Lower leg skin (tissue), 3 donors: ENCODE measurements around the gene SDK1.

Experiments used
- CTCF ChIP-seq, 3 donors: fragments of 450-650 bp; IDR thresholded peaks; one replicate each; pipeline ENCODE4 v1.5.1; 2016; ENCODE audit warnings: antibody characterized with exemption in 3 of 3, mild to moderate bottlenecking in 3 of 3, moderate library complexity in 2 of 3
- POLR2A ChIP-seq, 2 donors: fragments of 450-650 bp; IDR thresholded peaks; one replicate each; pipeline ENCODE4 v1.6.1; 2016 to 2017; ENCODE audit warnings: antibody characterized with exemption in 2 of 2, mild to moderate bottlenecking in 1 of 2, moderate library complexity in 1 of 2

- TF ChIP-seq CTCF (IDR thresholded peaks at IDR 0.05): no peak
- TF ChIP-seq POLR2A (IDR thresholded peaks at IDR 0.05): no peak
These were observed 686.4 kb downstream of the SDK1 start for GRCh38 chr7:3987426-3987927.
